ENCODE data around the gene ADARB1.

ADARB1 gene

DNA sequence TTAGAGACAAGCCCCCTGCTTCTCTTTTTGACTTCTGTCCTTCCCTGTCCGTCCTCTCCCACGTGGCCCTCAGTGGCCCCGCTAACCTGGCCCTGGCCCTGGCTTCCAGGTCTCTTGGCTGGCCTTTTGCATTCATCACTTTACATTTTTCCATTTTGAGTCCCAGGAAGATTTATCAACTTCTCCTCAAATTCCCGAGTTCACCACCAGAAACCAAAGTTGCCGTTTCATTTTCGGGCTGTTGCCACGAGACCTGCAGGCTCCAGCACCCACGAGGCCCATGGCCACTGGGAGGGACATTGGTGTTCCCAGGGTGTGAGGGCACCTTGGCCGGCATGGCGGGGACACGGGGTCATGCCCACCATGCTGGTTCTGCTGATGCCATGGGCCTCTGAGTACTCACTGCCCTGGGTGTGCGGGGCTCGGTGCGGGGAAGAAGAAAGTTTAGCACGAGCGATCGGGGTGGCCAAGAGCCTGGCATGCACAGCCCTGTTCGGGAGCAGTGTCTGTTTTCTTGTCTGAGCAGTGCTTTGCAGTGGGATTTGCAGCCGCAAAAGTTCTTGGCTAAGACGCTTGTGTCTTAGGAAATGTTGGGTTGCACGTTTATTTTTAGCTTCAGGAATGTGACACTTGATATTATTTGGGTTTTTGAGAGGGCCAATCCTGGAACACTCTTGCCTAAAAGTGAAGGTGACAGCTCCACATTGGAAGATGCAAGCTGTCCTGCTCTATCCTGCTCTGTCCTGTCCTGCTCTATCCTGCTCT, 40.4 kb upstream of the ADARB1 start:
- H3K27me3 Mint-ChIP-seq = peaks cover 6% of the 10 kb centered on the region
- H3K27ac Mint-ChIP-seq = no peak overlapping the region
- peaks cover 2% of the 10 kb centered on the region for H3K36me3 Mint-ChIP-seq (ENCODE audit: low read depth)
- ATAC-seq = no peak
- H3K9me3 Mint-ChIP-seq = peaks cover 18% of the 10 kb centered on the region
- no peaks in the 10 kb centered on the region for H3K4me1 Mint-ChIP-seq
- no peak overlapping the region for H3K4me3 Mint-ChIP-seq
- DNase-seq = no peak

DNA sequence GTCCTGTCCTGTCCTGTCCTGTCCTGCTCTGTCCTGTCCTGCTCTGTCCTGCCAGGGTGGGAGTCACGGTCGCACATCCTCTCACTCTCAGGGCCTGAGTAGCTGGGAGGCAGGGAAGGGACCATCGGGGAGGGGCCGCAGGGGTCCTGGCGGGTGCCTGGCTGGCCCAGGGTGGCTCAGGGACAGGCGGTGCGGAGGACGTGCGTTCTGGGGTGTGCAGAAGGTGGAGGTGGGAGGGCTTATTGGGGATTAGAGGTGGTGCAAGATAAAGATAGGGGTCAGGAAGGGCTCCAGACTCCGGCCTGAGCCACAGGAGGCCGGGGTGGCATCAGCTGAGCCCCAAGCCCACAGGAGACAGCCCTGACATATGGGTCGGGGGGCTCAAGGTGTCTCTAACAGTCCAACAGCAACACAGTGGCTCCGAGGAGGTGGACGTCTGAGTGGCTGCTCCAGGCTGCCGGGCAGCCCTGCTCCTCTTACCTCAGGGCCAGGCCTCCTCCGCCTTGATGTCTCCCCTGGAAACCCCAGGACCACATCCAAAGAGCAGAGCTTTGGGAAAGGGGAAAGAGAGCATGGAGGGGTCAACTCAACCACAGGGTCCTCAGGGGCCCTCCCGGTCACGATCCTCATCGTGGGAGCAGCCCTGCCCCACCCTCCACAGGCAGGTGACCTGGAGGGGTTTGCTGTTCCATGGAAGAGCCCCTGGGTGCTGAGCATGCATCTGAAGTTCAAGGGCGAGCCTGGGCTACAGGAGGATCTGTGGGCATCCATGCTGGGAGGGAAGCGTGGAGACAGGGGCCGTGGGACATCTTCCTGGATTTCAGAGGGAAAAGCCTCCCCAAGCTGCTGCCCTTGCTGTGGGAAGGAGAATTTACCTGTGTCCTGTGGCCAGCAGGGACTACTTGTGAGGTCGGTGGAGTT, 39.6 kb upstream of the ADARB1 start:
- Mint-ChIP-seq H3K4me3 (no peak overlapping the region), H3K4me1 (no peaks in the 10 kb centered on the region), H3K27me3 (peaks cover 6% of the 10 kb centered on the region), H3K36me3 (ENCODE audit: low read depth) (peaks cover 2% of the 10 kb centered on the region), H3K27ac (no peak overlapping the region), H3K9me3 (peaks cover 18% of the 10 kb centered on the region)
- ATAC-seq = no peak
- no peak for DNase-seq

DNA sequence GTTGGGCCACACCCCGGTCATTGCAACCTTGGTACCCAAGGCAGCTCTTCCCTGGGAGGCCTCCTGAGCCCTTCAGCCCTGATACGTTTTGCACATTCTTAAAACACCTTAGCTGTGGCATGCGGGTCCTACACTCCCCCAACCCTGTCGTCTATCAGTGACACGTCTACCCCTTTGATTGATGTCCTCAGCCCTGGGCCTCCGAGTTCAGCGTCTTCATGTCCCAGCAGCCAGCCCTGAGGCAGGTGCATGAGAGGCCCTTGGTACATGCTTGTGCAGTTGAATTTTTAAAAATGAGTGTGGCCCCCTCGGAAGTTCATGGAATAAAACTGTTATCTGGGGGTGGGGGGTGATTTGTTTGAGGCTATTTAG, 38.9 kb upstream of the ADARB1 start:
- H3K27me3 Mint-ChIP-seq = peaks cover 6% of the 10 kb centered on the region
- H3K4me3 Mint-ChIP-seq = no peak overlapping the region
- H3K36me3 Mint-ChIP-seq (ENCODE audit: low read depth) = peaks cover 2% of the 10 kb centered on the region
- H3K27ac Mint-ChIP-seq = no peak overlapping the region
- no peak for DNase-seq
- peaks cover 18% of the 10 kb centered on the region for H3K9me3 Mint-ChIP-seq
- no peak for ATAC-seq
- H3K4me1 Mint-ChIP-seq = no peaks in the 10 kb centered on the region

DNA sequence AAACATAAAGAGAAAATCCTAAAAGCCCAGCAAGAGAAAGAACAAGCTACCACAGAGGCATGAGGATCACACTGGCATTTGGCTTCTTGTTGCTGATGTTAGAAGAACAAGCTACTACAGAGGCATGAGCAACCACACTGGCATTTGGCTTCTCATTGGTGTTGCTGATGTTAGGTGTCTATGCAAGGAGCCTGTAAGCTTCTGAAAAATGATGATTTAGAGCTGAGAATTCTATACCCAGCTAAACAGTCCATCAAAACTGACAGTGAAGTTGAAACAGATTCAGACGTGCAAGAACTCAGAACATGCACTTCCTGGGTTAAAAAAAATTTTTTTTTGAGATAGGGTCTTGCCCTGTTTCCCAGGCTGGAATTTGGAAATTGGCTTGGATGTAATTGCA, 37.8 kb upstream of the ADARB1 start:
- no peak overlapping the region for H3K27ac Mint-ChIP-seq
- no peak for DNase-seq
- H3K27me3 Mint-ChIP-seq = peaks cover 5% of the 10 kb centered on the region
- no peak for ATAC-seq
- peaks cover 2% of the 10 kb centered on the region for H3K36me3 Mint-ChIP-seq (ENCODE audit: low read depth)
- no peak overlapping the region for H3K4me3 Mint-ChIP-seq
- H3K9me3 Mint-ChIP-seq = peaks cover 18% of the 10 kb centered on the region
- H3K4me1 Mint-ChIP-seq = no peaks in the 10 kb centered on the region

DNA sequence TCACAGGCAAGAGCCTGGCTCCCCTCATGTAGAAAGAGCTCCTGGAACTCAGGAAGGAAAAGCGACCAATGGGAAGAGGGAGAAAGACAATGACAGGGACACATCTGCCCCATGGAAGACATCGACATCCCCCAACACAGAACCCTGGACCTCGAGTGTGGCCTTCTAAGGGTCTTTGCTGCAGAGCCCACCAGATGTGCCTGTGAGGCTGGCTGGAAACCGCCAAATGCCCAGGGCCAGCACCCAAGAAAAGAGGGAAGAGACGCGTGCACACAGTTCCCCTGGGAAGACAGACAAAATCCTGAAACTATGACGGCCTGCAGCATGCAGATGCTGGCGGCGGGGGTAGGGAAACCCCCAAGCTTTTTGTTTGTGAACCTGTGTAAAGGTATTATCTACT, 36.4 kb upstream of the ADARB1 start:
- Mint-ChIP-seq H3K4me3 (no peak overlapping the region), H3K36me3 (ENCODE audit: low read depth) (peaks cover 2% of the 10 kb centered on the region), H3K27me3 (peaks cover 11% of the 10 kb centered on the region), H3K27ac (no peak overlapping the region), H3K4me1 (no peaks in the 10 kb centered on the region), H3K9me3 (peaks cover 18% of the 10 kb centered on the region)
- DNase-seq (no peak), ATAC-seq (no peak)

DNA sequence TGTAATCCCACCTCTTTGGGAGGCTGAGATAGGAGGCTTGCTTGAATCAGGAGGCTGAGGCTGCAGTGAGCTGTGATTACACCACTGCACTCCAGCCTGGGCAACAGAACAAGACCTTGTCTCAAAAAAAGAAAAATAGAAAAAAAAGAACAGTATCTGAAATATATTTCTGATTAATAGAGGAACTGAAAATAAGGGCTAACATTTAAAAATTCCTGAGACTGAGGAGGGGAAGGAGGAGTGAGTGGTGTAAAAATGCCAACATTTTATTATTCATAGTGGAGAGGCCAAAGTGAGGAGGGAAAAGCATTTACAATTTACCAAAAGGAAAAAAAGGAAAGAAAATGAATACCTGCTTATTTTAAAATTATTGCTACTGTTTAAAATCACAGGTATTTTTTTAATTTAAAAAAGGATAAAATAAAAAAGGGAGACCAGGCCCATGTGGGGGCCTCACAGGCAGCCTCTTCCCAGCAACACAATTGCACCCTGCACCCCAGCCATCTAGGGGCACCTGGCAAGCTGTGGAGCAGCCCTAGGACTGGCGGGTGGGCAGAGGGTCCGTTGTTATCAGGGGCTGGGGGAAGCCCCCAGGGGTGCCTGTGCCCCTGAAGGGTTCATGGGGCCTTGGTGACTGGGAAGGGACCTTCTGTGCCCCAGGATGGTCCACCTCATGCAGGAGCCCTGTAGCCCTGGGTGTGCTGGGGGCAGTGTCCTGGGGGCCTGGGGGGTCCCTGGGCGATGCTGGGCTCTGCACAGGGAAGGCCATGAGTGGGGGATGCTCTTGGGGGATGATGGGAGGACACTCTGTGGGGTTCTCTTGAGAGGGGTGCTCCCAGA, 34.8 kb upstream of the ADARB1 start:
- no peak for DNase-seq
- Mint-ChIP-seq H3K27me3 (peaks cover 12% of the 10 kb centered on the region), H3K9me3 (peaks cover 18% of the 10 kb centered on the region), H3K27ac (no peak overlapping the region), H3K4me1 (no peaks in the 10 kb centered on the region), H3K4me3 (no peak overlapping the region), H3K36me3 (ENCODE audit: low read depth) (peaks cover 2% of the 10 kb centered on the region)
- ATAC-seq = no peak

DNA sequence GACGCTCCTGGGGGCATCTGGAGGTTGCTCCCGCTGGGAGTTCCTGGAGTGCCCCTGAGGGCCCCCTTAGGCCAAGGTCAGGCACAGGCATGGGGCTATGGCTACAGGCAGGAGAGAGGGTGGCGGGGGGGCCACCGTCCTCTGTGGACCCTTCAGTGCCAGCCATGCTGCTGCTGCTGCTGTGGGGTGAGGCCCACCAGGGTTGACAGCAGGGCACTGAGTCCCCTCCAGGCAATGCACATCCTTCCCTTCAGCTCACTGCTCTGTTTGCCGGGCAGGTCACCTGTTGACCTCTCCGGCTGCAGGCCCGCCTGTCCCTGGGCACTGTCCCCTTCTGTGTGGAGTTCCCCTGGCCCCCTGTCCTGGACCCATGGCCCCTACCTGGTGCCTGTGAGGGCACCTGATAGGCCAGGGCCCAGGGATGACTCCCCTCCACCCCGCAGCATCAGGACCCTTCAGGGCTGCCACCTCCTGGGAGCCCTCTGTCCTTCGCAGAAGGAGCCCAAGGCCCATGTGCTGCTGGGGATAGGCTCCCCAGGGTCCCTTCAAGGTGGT, 34.1 kb upstream of the ADARB1 start:
- Mint-ChIP-seq H3K27ac (no peak overlapping the region), H3K36me3 (ENCODE audit: low read depth) (peaks cover 2% of the 10 kb centered on the region), H3K4me3 (no peak overlapping the region), H3K27me3 (peaks cover 18% of the 10 kb centered on the region), H3K9me3 (peaks cover 18% of the 10 kb centered on the region), H3K4me1 (no peaks in the 10 kb centered on the region)
- DNase-seq (no peak), ATAC-seq (no peak)

DNA sequence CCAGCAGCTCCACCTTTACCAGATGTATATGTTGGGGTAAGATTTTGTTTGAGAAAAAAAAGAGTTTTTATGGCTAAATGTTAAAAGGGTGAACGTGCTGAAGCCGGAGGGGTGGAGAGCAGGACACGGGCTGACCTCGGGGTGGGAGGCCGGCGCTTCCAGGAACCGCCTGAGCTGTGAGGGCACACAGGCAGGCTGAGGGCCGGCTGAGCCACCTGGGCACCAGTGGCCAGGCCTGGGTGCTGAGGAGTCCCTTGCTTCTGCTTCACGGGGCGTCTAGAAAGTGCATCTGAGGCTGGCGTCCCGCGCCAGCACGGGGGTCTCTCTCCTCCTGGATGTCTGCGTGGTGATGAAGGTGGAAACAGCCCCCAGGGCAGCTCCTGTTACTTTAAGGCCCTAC, 33.6 kb upstream of the ADARB1 start:
- Mint-ChIP-seq H3K4me1 (no peaks in the 10 kb centered on the region), H3K4me3 (no peak overlapping the region), H3K27ac (no peak overlapping the region), H3K36me3 (ENCODE audit: low read depth) (peaks cover 2% of the 10 kb centered on the region), H3K9me3 (peaks cover 14% of the 10 kb centered on the region), H3K27me3 (peaks cover 20% of the 10 kb centered on the region)
- no peak for DNase-seq
- no peak for ATAC-seq

DNA sequence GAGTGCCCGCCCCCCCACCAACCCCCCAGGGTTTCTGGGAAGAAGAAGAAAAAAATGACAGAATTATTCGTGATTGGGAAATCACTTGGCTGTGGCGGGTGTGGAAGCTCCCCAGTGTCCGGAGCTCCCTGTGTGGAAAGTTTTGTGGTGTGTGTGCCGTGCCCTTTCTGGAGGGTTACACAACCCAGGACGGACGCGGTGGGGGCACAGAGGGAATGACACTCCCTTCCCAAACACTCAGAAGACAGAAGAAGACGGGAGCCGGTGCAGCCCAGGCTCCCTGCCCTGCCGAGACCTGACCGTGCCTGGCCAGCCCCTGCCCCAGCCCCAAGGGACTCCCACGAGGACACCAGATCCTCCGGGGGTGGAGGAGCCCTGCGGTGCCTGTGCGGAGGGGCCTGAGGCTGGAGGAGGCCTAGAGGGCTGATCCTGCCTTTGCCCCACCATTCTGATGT, 33.0 kb upstream of the ADARB1 start:
- H3K27ac Mint-ChIP-seq = no peak overlapping the region
- peaks cover 10% of the 10 kb centered on the region for H3K9me3 Mint-ChIP-seq
- H3K27me3 Mint-ChIP-seq = peaks cover 21% of the 10 kb centered on the region
- no peak for ATAC-seq
- H3K4me3 Mint-ChIP-seq = no peak overlapping the region
- H3K4me1 Mint-ChIP-seq = no peaks in the 10 kb centered on the region
- H3K36me3 Mint-ChIP-seq (ENCODE audit: low read depth) = no peaks in the 10 kb centered on the region
- DNase-seq = no peak

DNA sequence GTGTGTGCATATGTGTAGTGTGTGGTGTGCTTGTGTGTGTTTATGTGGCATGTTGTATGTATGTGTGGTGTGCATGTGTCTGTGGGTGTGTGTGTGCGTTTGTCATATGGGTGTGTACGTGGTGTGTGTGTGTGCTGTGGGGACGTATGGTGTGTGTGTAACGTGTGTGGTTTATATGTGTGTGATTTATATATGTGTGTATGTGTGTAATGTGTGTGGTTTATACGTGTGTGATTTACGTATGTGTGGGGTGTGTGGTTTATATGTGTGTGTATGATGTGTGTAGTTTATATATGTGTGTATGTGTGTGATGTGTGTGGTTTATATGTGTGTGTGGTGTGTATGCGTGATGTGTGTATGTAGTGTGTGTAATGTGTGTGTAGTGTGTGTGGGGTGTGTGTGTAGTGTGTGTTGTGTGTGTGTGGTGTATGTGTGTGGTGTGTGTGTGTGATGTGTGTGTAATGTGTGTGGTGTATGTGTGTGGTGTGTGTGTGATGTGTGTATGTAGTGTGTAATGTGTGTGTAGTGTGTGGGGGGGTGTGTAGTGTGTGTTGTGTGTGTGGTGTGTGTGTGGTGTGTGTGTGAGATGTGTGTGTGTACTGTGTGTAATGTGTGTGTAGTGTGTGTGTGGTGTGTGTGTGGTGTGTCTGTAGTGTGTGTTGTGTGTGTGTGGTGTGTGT, 32.3 kb upstream of the ADARB1 start:
- Mint-ChIP-seq H3K4me1 (no peaks in the 10 kb centered on the region), H3K4me3 (no peak overlapping the region), H3K27ac (no peak overlapping the region), H3K9me3 (peaks cover 10% of the 10 kb centered on the region), H3K36me3 (ENCODE audit: low read depth) (no peaks in the 10 kb centered on the region), H3K27me3 (peaks cover 28% of the 10 kb centered on the region)
- ATAC-seq (no peak), DNase-seq (no peak)

DNA sequence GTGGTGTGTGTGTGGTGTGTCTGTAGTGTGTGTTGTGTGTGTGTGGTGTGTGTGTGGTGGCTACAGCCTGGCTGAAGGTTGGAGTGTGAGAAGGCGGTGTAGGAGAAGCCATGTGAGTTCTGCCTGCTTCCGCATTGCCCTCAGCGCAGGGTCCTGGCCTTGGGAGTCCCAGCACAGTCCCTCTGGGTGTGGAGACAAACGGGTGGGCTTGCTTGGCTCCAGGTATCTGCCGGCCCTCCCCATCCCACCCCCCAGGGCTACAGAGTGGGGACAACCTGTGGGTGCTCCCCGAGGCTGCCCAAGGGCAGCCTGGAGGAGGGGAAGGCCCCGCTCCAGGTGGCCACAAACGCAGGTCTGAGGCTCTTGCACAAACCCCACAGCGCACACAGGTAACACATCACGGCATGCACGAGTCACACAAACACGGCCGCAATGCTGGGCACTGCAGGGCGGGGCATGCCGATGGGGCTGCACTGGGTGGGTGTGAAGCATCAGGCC, 31.7 kb upstream of the ADARB1 start:
- no peak for ATAC-seq
- DNase-seq = no peak
- Mint-ChIP-seq H3K36me3 (ENCODE audit: low read depth) (peaks cover 2% of the 10 kb centered on the region), H3K27me3 (peaks cover 33% of the 10 kb centered on the region), H3K27ac (no peak overlapping the region), H3K9me3 (peaks cover 13% of the 10 kb centered on the region), H3K4me1 (no peaks in the 10 kb centered on the region), H3K4me3 (no peak overlapping the region)

DNA sequence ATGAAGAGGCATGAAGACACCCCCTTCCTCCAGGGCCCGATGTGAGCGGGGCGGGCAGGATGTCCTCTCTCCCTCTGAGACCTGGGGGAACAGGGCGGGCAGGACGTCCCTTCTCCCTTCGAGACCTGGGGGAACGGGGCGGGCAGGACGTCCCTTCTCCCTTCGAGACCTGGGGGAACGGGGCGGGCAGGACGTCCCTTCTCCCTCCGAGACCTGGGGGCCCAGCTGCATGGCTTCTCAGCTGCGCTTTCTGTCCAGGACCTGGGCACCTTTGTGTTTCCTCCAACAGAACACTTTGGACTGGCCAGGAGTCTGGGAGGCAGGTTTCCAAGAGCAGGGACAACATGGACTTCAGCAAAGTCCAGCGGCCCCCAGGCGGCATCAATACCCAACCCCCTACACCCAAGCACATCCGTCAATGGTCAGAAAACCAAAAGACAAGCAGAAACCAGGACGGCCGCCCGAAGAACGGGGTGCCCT, 30.8 kb upstream of the ADARB1 start:
- Mint-ChIP-seq H3K36me3 (ENCODE audit: low read depth) (peaks cover 2% of the 10 kb centered on the region), H3K4me1 (no peaks in the 10 kb centered on the region), H3K27me3 (peaks cover 36% of the 10 kb centered on the region), H3K9me3 (peaks cover 13% of the 10 kb centered on the region), H3K4me3 (no peak overlapping the region), H3K27ac (no peak overlapping the region)
- no peak for ATAC-seq
- no peak for DNase-seq

DNA sequence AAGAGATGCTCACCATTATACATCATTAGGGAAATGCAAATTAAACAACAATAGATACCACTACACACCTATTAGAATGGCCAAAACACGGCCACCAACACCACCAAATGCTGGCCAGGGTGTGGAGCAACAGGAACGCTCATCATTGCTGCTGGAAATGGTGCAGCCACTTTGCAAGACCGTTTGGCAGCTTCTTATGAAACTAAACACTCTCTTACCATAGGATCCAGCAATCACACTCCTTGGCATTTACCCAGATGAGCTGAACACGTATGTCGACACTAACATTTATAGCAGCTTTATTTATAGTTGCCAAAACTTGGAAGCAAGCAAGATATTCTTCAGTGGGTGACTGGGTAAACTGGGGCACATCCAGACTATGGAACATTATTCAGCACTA, 28.9 kb upstream of the ADARB1 start:
- no peak overlapping the region for H3K4me3 Mint-ChIP-seq
- no peak for DNase-seq
- no peak overlapping the region for H3K27ac Mint-ChIP-seq
- H3K4me1 Mint-ChIP-seq = no peaks in the 10 kb centered on the region
- peaks cover 13% of the 10 kb centered on the region for H3K9me3 Mint-ChIP-seq
- H3K36me3 Mint-ChIP-seq (ENCODE audit: low read depth) = peaks cover 2% of the 10 kb centered on the region
- ATAC-seq = no peak
- H3K27me3 Mint-ChIP-seq = peaks cover 43% of the 10 kb centered on the region

All from activated naive CD8-positive, alpha-beta T cell treated with anti-CD3 and anti-CD28 coated beads, Interleukin-2, amount 50 U/mL, for 24 hours (primary cell).